GM19324 (cell line): ENCODE data around the gene MAGEA2.
"Not testable (repeated sequence)": the region's sequence is repeated elsewhere in the genome, so short reads cannot be mapped to it uniquely, and the experiment has no call there.

Experiments used
- ATAC-seq: cut with Tn5 transposase; IDR thresholded peaks from one replicate; pipeline ENCODE4 v1.9.1; 2021; ENCODE audit warnings: mild to moderate bottlenecking, moderate library complexity; ENCODE audit not compliant: unreplicated experiment, low FRiP score

The MAGEA2 gene

DNA sequence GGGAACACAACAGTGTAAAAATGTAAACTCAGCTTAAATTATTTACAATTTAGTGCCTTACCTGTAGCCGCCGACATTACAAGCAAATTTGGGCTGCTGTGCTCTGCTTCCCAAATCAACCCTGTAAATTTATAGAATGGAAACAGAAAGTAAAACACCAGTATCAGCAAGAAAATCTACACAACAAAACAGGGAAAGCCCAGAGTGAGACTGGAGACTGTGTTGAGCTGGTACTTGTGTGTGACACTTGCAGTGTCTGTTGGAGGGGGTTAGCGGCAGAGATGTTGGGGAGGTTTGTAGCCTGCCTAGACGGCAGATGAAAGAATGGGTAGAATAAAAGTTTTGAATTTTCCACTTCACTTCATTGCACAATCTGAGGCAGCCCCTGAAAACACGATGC, 40.4 kb downstream of the MAGEA2 start:
- not testable (repeated sequence) for ATAC-seq

- not testable (repeated sequence) for ATAC-seq
These were observed 44.5 kb downstream of the MAGEA2 start, which contains the start of gene CSAG2 for GRCh38 chrX:152709173-152709572. CSAG2 (minus strand) TSS chrX:152709273; CDS start chrX:152709112, 161 bp downstream.

DNA sequence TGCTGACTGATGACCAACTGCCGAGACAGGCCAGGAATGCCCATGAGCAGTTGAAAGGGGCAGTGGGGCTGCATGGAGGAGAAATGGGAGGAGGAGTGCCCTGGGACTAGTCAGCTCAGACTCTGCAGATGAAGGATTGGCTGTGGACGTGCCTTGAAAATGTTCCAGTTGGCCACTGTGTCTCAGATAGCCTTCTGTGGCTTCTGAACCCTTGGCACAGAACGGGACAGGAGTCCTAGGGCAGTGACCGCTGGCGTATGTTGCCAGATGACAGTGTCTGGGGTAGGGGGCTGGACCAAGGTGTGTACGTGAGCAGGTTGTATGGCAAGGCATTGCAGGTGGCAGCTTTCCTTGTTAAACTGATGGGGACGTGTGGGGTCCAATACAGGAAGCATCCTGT, 47.1 kb downstream of the MAGEA2 start:
- not testable (repeated sequence) for ATAC-seq

- not testable (repeated sequence) for ATAC-seq
These were observed 53.3 kb downstream of the MAGEA2 start for GRCh38 chrX:152700390-152700789.
